ENCODE results near the gene CLN3. TPM values are rescaled to one million over a fixed set of nuclear protein-coding genes. Genes with fewer than 3 reads are reported as not detected.
"Not testable (repeated sequence)": the region's sequence is repeated elsewhere in the genome, so short reads cannot be mapped to it uniquely, and the experiment has no call there.

CLN3 gene
- total and polyA plus RNA-seq, 3 experiments from 2014 or later = 32.5 to 38.2 (median 36.1) TPM

- Histone ChIP-seq H3K27me3 (ENCODE audit: insufficient read depth, low read length, poor library complexity, severe bottlenecking) (no peaks in the 10 kb centered on the region), H3K27ac (ENCODE audit: low read depth, low read length) (peak within 1 kb of the TSS; percentile 85), H3K4me1 (ENCODE audit: insufficient read depth, low read length) (peaks cover 58% of the 10 kb centered on the region), H3K36me3 (ENCODE audit: insufficient read depth, low read length) (no peaks in the 10 kb centered on the region), H3K9me3 (ENCODE audit: low read length) (no peaks in the 10 kb centered on the region), H3K4me3 (ENCODE audit: low read length) (peak within 1 kb of the TSS; percentile 79)
- peaks cover 0 to 48% (median 5%) of the 10 kb centered on the region in 3 donors for H3K36me3 Mint-ChIP-seq
- ChIA-PET POLR2A (interaction anchor here (0.5 to 1.8 kb wide), 8 partner anchors 9 to 352 kb away, joined by 3 to 12 read pairs (median 4); partner anchors contain the start of gene SGF29), CTCF (interaction anchor here (1.1 to 2.1 kb wide), 5 partner anchors 9 to 328 kb away, joined by 3 to 8 read pairs (median 5); partner anchors contain the start of gene ATXN2L)
- H3K27ac Mint-ChIP-seq = peak within 1 kb of the TSS; percentile 92 to 100 (median 99)
- peaks cover 57 to 70% (median 69%) of the 10 kb centered on the region in 3 donors for H3K4me1 Mint-ChIP-seq
- H3K4me3 Mint-ChIP-seq = peak within 1 kb of the TSS; percentile 88 to 98 (median 93)
- peak; percentile 78 to 96 (median 95) for DNase-seq
- H3K27me3 Mint-ChIP-seq = no peaks in the 10 kb centered on the region
- H3K9me3 Mint-ChIP-seq = no peaks in the 10 kb centered on the region
Observed at GRCh38 chr16:28494121-28494851, 2.4 kb upstream of the CLN3 start, which contains the start of gene APOBR. Gene APOBR, plus strand, starts transcription at chr16:28494643. Its CDS starts 39 bp downstream, at chr16:28494682.

GRCh38 chr16:28492511-28492910 is 637 bp upstream of the CLN3 start:
- Histone ChIP-seq H3K27ac (ENCODE audit: low read depth, low read length) (peak overlapping the region; percentile 93), H3K4me1 (ENCODE audit: insufficient read depth, low read length) (peaks cover 63% of the 10 kb centered on the region), H3K36me3 (ENCODE audit: insufficient read depth, low read length) (peaks cover 7% of the 10 kb centered on the region), H3K4me3 (ENCODE audit: low read length) (peak overlapping the region; percentile 96), H3K27me3 (ENCODE audit: insufficient read depth, low read length, poor library complexity, severe bottlenecking) (no peaks in the 10 kb centered on the region), H3K9me3 (ENCODE audit: low read length) (no peaks in the 10 kb centered on the region)
- Mint-ChIP-seq H3K27me3 (no peaks in the 10 kb centered on the region), H3K4me3 (peak overlapping the region; percentile 98 to 99 (median 98)), H3K9me3 (no peaks in the 10 kb centered on the region), H3K4me1 (peaks cover 60 to 81% (median 73%) of the 10 kb centered on the region in 3 donors), H3K27ac (peak overlapping the region; percentile 99 to 100 (median 100)), H3K36me3 (peaks cover 0 to 51% (median 7%) of the 10 kb centered on the region in 3 donors)
- no peak for DNase-seq
- ChIA-PET POLR2A (interaction anchor here (0.5 to 1.1 kb wide), 7 partner anchors 11 to 354 kb away, joined by 3 to 6 read pairs (median 4); partner anchors contain the start of genes SGF29 and TUFM), CTCF (interaction anchor here (1.4 to 2.1 kb wide), 3 partner anchors 59 to 330 kb away, joined by 3 to 6 read pairs (median 5); partner anchors contain the start of genes ATXN2L and SGF29)

- Mint-ChIP-seq H3K27ac (peak overlapping the region; percentile 99 to 100 (median 100)), H3K4me3 (peak overlapping the region; percentile 98 to 99 (median 98)), H3K27me3 (no peaks in the 10 kb centered on the region), H3K36me3 (peaks cover 0 to 50% (median 7%) of the 10 kb centered on the region in 3 donors), H3K9me3 (no peaks in the 10 kb centered on the region), H3K4me1 (peaks cover 53 to 76% (median 62%) of the 10 kb centered on the region in 3 donors)
- peaks cover 15% of the 10 kb centered on the region for H3K36me3 ChIP-seq (ENCODE audit: insufficient read depth, low read length)
- H3K4me3 ChIP-seq (ENCODE audit: low read length) = peak overlapping the region; percentile 96
- peak overlapping the region; percentile 93 for H3K27ac ChIP-seq (ENCODE audit: low read depth, low read length)
- H3K27me3 ChIP-seq (ENCODE audit: insufficient read depth, low read length, poor library complexity, severe bottlenecking) = no peaks in the 10 kb centered on the region
- ChIA-PET POLR2A (interaction anchor here (0.6 to 1.1 kb wide), 8 partner anchors 12 to 499 kb away, joined by 3 to 6 read pairs (median 4); partner anchors contain the start of genes ATXN2L and TUFM), CTCF (interaction anchor here (0.6 to 1.4 kb wide), 2 partner anchors 62 to 1407 kb away, joined by 3 to 6 read pairs; partner anchors contain the start of gene SGF29)
- no peaks in the 10 kb centered on the region for H3K9me3 ChIP-seq (ENCODE audit: low read length)
- peaks cover 55% of the 10 kb centered on the region for H3K4me1 ChIP-seq (ENCODE audit: insufficient read depth, low read length)
- DNase-seq = peak in 1 of 5 donors; percentile 7
Observed at GRCh38 chr16:28491230-28491969, 474 bp downstream of the CLN3 start.

- peak overlapping the region in 1 of 8 donors; percentile 36 for H3K27ac Mint-ChIP-seq
- Histone ChIP-seq H3K27me3 (ENCODE audit: insufficient read depth, low read length, poor library complexity, severe bottlenecking) (no peaks in the 10 kb centered on the region), H3K4me1 (ENCODE audit: insufficient read depth, low read length) (peaks cover 17% of the 10 kb centered on the region), H3K9me3 (ENCODE audit: low read length) (no peaks in the 10 kb centered on the region), H3K4me3 (ENCODE audit: low read length) (no peak overlapping the region), H3K36me3 (ENCODE audit: insufficient read depth, low read length) (peaks cover 37% of the 10 kb centered on the region), H3K27ac (ENCODE audit: low read depth, low read length) (no peak overlapping the region)
- no peaks in the 10 kb centered on the region for H3K9me3 Mint-ChIP-seq
- peaks cover 0 to 69% (median 7%) of the 10 kb centered on the region in 3 donors for H3K36me3 Mint-ChIP-seq
- H3K4me1 Mint-ChIP-seq = peaks cover 12 to 27% (median 19%) of the 10 kb centered on the region in 3 donors
- no peak overlapping the region for H3K4me3 Mint-ChIP-seq
- no peaks in the 10 kb centered on the region for H3K27me3 Mint-ChIP-seq
- DNase-seq = no peak
- POLR2A ChIA-PET = no interaction called here
- CTCF ChIA-PET = no interaction called here
Observed at GRCh38 chr16:28486266-28486665, 5.6 kb downstream of the CLN3 start.

GRCh38 chr16:28483361-28483760 is 8.5 kb downstream of the CLN3 start:
- H3K9me3 ChIP-seq (ENCODE audit: low read length); DNase-seq; H3K4me3 Mint-ChIP-seq; H3K9me3 Mint-ChIP-seq; CTCF ChIA-PET; H3K27me3 Mint-ChIP-seq; H3K27me3 ChIP-seq (ENCODE audit: insufficient read depth, low read length, poor library complexity, severe bottlenecking); POLR2A ChIA-PET; H3K27ac ChIP-seq (ENCODE audit: low read depth, low read length); H3K4me3 ChIP-seq (ENCODE audit: low read length); H3K4me1 ChIP-seq (ENCODE audit: insufficient read depth, low read length): not testable (repeated sequence)
- peaks cover 41% of the 10 kb centered on the region for H3K36me3 ChIP-seq (ENCODE audit: insufficient read depth, low read length)
- Mint-ChIP-seq H3K4me1 (peaks cover 2 to 11% (median 4%) of the 10 kb centered on the region in 3 donors), H3K36me3 (peaks cover 0 to 75% (median 5%) of the 10 kb centered on the region in 3 donors), H3K27ac (peak overlapping the region in 5 of 8 donors; percentile 17 to 87 (median 42))

GRCh38 chr16:28482026-28482425 is 9.8 kb downstream of the CLN3 start:
- H3K4me3 Mint-ChIP-seq = no peak overlapping the region
- H3K27ac ChIP-seq (ENCODE audit: low read depth, low read length) = no peak overlapping the region
- H3K9me3 Mint-ChIP-seq = no peaks in the 10 kb centered on the region
- H3K9me3 ChIP-seq (ENCODE audit: low read length) = no peaks in the 10 kb centered on the region
- no peak overlapping the region for H3K4me3 ChIP-seq (ENCODE audit: low read length)
- no peaks in the 10 kb centered on the region for H3K27me3 ChIP-seq (ENCODE audit: insufficient read depth, low read length, poor library complexity, severe bottlenecking)
- CTCF ChIA-PET = no interaction called here
- no peaks in the 10 kb centered on the region for H3K4me1 ChIP-seq (ENCODE audit: insufficient read depth, low read length)
- H3K27me3 Mint-ChIP-seq = no peaks in the 10 kb centered on the region
- no peak for DNase-seq
- POLR2A ChIA-PET = interaction anchor here (0.8 kb wide), 1 partner anchor 10 kb away, joined by 5 read pairs; no protein-coding TSS in a partner anchor
- H3K36me3 ChIP-seq (ENCODE audit: insufficient read depth, low read length) = peaks cover 39% of the 10 kb centered on the region
- H3K27ac Mint-ChIP-seq = peak overlapping the region in 2 of 8 donors; percentile 32 to 39
- H3K36me3 Mint-ChIP-seq = peaks cover 0 to 77% (median 6%) of the 10 kb centered on the region in 3 donors
- peaks cover 0 to 1% (median under 1%) of the 10 kb centered on the region in 3 donors for H3K4me1 Mint-ChIP-seq

GRCh38 chr16:28478506-28479180 is 13.2 kb downstream of the CLN3 start:
- POLR2A ChIA-PET = no interaction called here
- H3K27me3 Mint-ChIP-seq = no peaks in the 10 kb centered on the region
- H3K36me3 Mint-ChIP-seq = peaks cover 2 to 75% (median 11%) of the 10 kb centered on the region in 3 donors
- CTCF ChIA-PET = no interaction called here
- H3K4me1 Mint-ChIP-seq = peaks cover 1 to 15% (median 7%) of the 10 kb centered on the region in 3 donors
- H3K27ac Mint-ChIP-seq = peak overlapping the region in 1 of 8 donors; percentile 65
- Histone ChIP-seq H3K27ac (ENCODE audit: low read depth, low read length) (no peak overlapping the region), H3K9me3 (ENCODE audit: low read length) (no peaks in the 10 kb centered on the region), H3K36me3 (ENCODE audit: insufficient read depth, low read length) (peaks cover 30% of the 10 kb centered on the region), H3K27me3 (ENCODE audit: insufficient read depth, low read length, poor library complexity, severe bottlenecking) (no peaks in the 10 kb centered on the region), H3K4me3 (ENCODE audit: low read length) (no peak overlapping the region), H3K4me1 (ENCODE audit: insufficient read depth, low read length) (no peaks in the 10 kb centered on the region)
- no peak for DNase-seq
- no peaks in the 10 kb centered on the region for H3K9me3 Mint-ChIP-seq
- no peak overlapping the region for H3K4me3 Mint-ChIP-seq

All from CD8-positive, alpha-beta memory T cell (primary cell).